Stimulated activated CD8-positive, alpha-beta memory T cell treated with anti-CD3 and anti-CD28 coated beads, Interleukin-12 subunit alpha, Interleukin-12 subunit beta, amount 100 ng/mL, for 24 hours (primary cell): ENCODE results near the gene RPL36AL.
A peak's percentile ranks its signal among the peaks of the same experiment; 100 is the strongest.
"Not testable (repeated sequence)": the region's sequence is repeated elsewhere in the genome, so short reads cannot be mapped to it uniquely, and the experiment has no call there.

Source experiments
- DNase-seq: peaks from one replicate; pipeline ENCODE4 v3.0.0-alpha.2; 2020; ENCODE audit errors: extremely low read depth

Gene RPL36AL

GRCh38 chr14:49620182-49621113 is at the start of gene RPL36AL, which contains the start of gene MGAT2:
RPL36AL (minus strand) TSS chr14:49620626; CDS start chr14:49619104, 1,522 bp downstream.
MGAT2 (plus strand) TSS chr14:49620799; CDS start chr14:49621269, 470 bp downstream.
- peak; percentile 87 for DNase-seq

- no peak for DNase-seq
Observed at GRCh38 chr14:49659526-49660455, 39.4 kb upstream of the RPL36AL start.

GRCh38 chr14:49657500-49657899 is 37.1 kb upstream of the RPL36AL start:
- not testable (repeated sequence) for DNase-seq

DNA sequence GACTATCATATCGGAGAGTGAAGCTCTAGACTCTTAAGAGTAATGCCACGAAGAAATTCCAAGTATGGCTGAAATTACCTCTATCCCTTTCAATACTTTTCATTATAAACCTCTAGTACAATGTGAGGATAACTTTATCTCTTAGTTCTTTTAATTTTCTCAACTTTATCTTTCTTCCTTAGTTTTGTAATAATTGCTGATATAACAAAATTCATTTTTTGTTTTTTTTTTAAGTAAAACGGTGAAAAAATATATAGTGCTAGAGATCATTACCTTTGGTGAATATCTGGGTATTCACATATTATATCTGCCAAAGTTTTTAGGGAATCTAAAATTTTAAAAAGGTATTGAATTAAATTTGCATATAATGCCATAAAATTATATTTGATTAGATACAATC is 34.1 kb upstream of the RPL36AL start:
- no peak for DNase-seq

- DNase-seq, result no peak
Observed at GRCh38 chr14:49653508-49653907, 33.1 kb upstream of the RPL36AL start.

DNA sequence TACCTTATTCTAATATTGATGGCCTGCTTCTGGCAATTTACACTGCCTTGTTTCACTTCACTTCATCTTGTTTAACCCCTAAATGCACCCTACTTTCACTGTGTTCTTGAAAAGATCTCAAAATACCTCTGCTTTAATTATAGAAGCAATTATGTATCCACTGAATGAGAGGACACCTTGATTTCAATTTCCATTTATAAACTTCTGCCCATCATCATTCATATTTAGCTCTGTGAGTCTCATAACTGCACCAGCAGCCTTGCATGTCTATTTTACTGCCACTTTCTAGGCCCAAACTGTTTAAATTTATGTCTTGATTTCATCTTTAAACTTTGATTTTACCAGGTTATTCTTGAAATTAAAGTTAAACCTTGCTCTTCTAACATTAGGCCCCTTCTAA is 21.7 kb upstream of the RPL36AL start:
- no peak for DNase-seq

DNA sequence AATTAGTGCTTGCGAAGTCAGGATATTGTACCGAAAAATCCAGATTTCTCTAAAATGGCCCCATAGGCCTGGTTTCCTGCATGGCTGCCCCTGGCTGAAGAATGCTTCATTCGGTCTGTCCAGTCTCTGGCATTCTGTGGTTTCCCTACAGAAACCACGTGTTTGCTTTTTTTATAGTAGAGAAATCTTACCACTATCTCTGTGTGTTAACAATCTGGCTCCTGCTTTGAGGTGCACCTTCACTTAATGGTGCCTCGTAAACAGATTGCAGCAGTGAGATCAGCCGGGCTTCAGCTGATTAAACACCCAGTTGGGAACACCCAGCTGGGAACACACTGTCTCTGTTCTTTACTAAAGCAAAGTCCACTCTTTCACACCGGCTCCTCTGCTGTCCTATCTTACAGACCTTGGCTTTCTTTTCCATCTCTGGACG is 21.3 kb upstream of the RPL36AL start:
- DNase-seq, result no peak

DNA sequence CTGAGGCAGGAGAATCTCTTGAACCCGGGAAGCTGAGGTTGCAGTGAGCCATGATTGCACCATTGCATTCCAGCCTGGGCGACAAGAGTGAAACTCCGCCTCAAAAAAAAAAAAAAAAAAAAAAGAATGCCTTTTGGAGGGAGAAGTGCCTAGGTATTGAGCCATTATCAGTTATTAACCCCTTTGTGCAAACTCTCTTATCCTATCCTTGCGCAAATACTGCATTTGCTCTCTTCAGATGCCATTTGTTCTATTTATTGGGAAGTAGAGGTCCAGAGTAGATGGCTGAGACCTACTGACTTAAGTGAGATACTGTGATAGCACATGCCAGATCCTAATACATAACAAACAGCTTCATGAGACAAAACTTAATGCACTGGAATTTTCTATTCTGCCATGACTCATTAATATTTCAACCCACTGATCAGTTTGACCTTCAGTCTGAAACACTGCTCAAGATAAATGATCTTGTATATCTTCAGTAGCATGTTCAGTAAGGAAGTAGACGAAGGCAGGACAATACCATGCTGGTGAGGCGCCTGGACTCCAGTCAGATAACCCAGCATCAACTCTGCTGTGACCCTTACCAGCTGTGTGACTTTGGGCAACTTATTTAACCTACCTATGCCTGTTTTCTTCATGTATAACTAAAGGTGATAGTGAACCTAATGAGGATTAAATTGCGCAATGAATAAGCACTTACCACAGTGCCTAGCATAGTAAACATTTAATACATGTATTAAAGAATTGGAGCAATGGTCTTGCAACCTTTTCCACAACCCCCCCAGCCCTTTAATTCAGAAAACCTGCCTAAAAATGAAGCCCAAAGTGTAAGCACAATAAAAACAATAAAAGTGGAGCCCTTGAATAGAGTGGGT is 20.4 kb upstream of the RPL36AL start:
- DNase-seq, result no peak

- DNase-seq, result no peak
Observed at GRCh38 chr14:49637534-49638078, 17.2 kb upstream of the RPL36AL start.

- no peak for DNase-seq
Observed at GRCh38 chr14:49636866-49637265, 16.4 kb upstream of the RPL36AL start.

GRCh38 chr14:49634547-49635334 is 14.3 kb upstream of the RPL36AL start, which contains the start of gene DNAAF2:
DNAAF2 (minus strand) TSS chr14:49635244; CDS start chr14:49635149, 95 bp downstream.
- DNase-seq, result no peak

GRCh38 chr14:49633640-49634546 is 13.5 kb upstream of the RPL36AL start:
- DNase-seq, result peak; percentile 87

DNA sequence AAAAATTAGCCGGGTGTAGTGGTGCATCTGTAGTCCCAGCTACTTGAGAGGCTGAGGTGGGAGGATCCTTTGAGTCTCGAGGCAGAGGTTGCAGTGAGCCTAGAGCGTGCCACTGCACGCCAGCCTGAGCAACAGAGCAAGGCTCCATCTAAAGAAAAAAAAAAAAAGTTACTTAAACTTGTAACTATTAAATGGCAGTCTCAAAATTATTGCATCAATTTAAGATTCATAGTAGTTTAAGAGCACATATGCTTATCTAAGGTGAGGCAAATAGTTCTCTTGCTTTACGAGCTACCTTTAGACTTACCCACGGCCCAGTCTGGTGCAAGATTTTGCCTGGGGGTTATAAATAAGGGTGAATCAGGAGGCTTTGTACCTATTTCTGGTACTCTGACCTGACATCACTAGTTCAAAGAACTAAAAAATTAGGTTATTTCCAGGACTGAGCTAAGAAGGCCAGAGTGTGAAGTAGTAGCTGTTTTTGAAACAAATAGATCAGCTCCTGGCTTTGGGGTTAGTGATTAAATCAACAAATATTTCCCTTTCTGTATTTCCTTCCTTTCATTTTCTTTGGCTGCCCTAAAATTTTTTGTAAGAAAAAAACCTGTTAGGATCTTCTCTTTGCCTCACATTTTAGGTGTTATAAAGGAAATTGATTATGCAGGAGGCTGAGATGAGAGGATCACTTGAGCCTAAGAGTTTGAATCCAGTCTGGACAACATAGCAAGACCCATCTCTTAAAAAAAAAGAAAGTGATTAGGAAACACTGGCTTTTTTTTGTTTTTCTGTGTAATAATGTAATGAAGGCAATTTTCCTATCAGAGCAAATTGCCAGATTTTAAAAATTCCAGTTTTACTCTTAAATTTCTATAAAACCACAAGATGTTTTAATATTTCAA is 3.8 kb upstream of the RPL36AL start:
- DNase-seq, result no peak

DNA sequence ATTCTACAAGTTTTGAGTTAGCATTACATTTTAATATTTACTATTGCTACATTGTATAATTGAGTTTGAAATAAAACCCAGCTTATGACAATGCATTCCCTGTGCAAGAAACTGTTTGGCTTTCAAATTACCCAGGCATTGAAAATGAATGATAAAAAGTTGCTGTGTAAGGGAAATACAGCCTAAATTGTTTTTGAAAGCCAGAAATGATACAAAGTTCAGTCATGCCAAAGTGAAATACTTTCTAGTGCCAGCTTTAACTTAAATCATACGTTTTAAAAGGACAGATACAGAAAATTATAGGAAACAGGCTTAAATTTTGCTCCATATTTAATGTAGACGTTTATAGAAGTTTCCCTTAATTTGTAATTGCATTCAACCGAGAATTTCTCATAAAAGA is 3.0 kb upstream of the RPL36AL start:
- no peak for DNase-seq

- DNase-seq, result no peak
Observed at GRCh38 chr14:49622022-49622607, 1.7 kb upstream of the RPL36AL start.

- DNase-seq, result no peak
Observed at GRCh38 chr14:49621114-49621881, 872 bp upstream of the RPL36AL start.

- no peak for DNase-seq
Observed at GRCh38 chr14:49619730-49620129, 696 bp downstream of the RPL36AL start.
